HCT116 (cell line): ENCODE measurements around the gene OBSCN. TPM values are rescaled to one million over a fixed set of nuclear protein-coding genes. Genes with fewer than 3 reads are reported as not detected.

ENCODE experiments used
- ATAC-seq: fragments of 200-7000 bp; cut with Tn5 transposase; 2 replicates; pipeline ENCODE4 v1.9.1; 2020; ENCODE audit warnings: mild to moderate bottlenecking, moderate library complexity
- BruUV-seq: library from RNA; stranded (reverse); fragments of 400-500 nt; replicated peaks from 2 replicates; lab custom pipeline; 2021; lab: Mats Ljungman, UMichigan
- CTCF ChIA-PET: fragments of 300-600 bp; sonication (Branson Sonifier 250); formaldehyde crosslinking; loops from one replicate; lab custom pipeline; 2021; ENCODE audit warnings: antibody characterized with exemption; lab: Charles Lee
- POLR2A ChIA-PET: fragments of 300-600, 350-600 bp; sonication (Branson Sonifier 250); formaldehyde crosslinking; loops from one replicate; lab custom pipeline; 2021; ENCODE audit warnings: antibody characterized with exemption; lab: Charles Lee
- RAD21 ChIA-PET, 2 experiments: fragments of 300-600 bp; sonication (Branson Sonifier 250); formaldehyde crosslinking; loops; one replicate each; lab custom pipeline; 2023; ENCODE audit warnings: low total read pairs in 2 of 2; ENCODE audit not compliant: uncharacterized antibody in 2 of 2, unreplicated experiment in 2 of 2, low non-redundant PET in 1 of 2; lab: Charles Lee
- DNase-seq: peaks from one replicate; pipeline ENCODE4 v3.0.0-alpha.2; 2010; ENCODE audit warnings: low read depth, low spot score
- H2AFZ ChIP-seq: fragments of 200-600 bp; shearing (Covaris generic), sonication (generic); 2 replicates; pipeline ENCODE4 v1.6.1; 2017; ENCODE audit warnings: low read depth, mixed run types, mixed read lengths, antibody characterized with exemption, low read length; ENCODE audit not compliant: poor library complexity, severe bottlenecking
- H3K27ac ChIP-seq: 2 replicates; pipeline ENCODE4 v1.5.1; 2012; ENCODE audit warnings: low read depth, low read length
- H3K27me3 ChIP-seq: fragments of 200-600 bp; sonication (generic); 2 replicates; pipeline ENCODE4 v1.6.1; 2016; ENCODE audit warnings: mixed run types, low read length, mixed read lengths; ENCODE audit not compliant: insufficient read depth
- H3K36me3 ChIP-seq, 2 experiments: fragments of 200-500 bp in 1 of 2; fragments of 200-600 bp in 1 of 2; sonication (Bioruptor generic) in 1 of 2; sonication (generic) in 1 of 2; 2 replicates each; pipeline versions ENCODE4 v1.5.1 to v1.6.1; 2014 to 2016; ENCODE audit warnings: low read length in 2 of 2, inconsistent platforms in 1 of 2, mixed read lengths in 1 of 2, mixed run types in 1 of 2; ENCODE audit not compliant: insufficient read depth in 2 of 2, control insufficient read depth in 1 of 2
- H3K4me1 ChIP-seq, 2 experiments: fragments of 200-600 bp in 1 of 2; sonication (generic) in 1 of 2; 2 replicates each; pipeline versions ENCODE4 v1.5.1 to v1.6.1; 2012 to 2017; ENCODE audit warnings: low read length in 2 of 2, inconsistent platforms in 1 of 2, mild to moderate bottlenecking in 1 of 2, mixed read lengths in 1 of 2, mixed run types in 1 of 2, moderate library complexity in 1 of 2; ENCODE audit not compliant: insufficient read depth in 2 of 2, control insufficient read depth in 1 of 2
- H3K4me2 ChIP-seq: fragments of 200-600 bp; sonication (generic); 2 replicates; pipeline ENCODE4 v1.6.1; 2017; ENCODE audit warnings: mixed run types, low read length, mixed read lengths
- H3K4me3 ChIP-seq, 2 experiments: fragments of 200-600 bp in 1 of 2; sonication (generic) in 1 of 2; replicated peaks in 1 of 2; 2 replicates each; pipeline ENCODE4 v1.5.1; 2011 to 2016; ENCODE audit warnings: low read length in 2 of 2, control low read depth in 1 of 2, low read depth in 1 of 2, mild to moderate bottlenecking in 1 of 2, mixed read lengths in 1 of 2, mixed run types in 1 of 2
- H3K79me2 ChIP-seq: fragments of 200-600 bp; sonication (generic); 2 replicates; pipeline ENCODE4 v1.6.1; 2017; ENCODE audit warnings: mild to moderate bottlenecking, mixed run types, low read length, moderate library complexity, mixed read lengths; ENCODE audit not compliant: insufficient read depth
- H3K9ac ChIP-seq: fragments of 200-600 bp; sonication (generic); 2 replicates; pipeline ENCODE4 v1.6.1; 2016; ENCODE audit warnings: low read length, mixed read lengths
- H3K9me2 ChIP-seq: fragments of 200-600 bp; sonication (generic), shearing (Covaris generic); 2 replicates; pipeline ENCODE4 v1.6.1; 2017; ENCODE audit warnings: mixed run types, mild to moderate bottlenecking, moderate library complexity; ENCODE audit not compliant: insufficient read depth
- H3K9me3 ChIP-seq, 2 experiments: fragments of 200-500 bp in 1 of 2; fragments of 200-600 bp in 1 of 2; sonication (Bioruptor generic) in 1 of 2; sonication (generic) in 1 of 2; 2 replicates each; pipeline ENCODE4 v1.6.1; 2014 to 2017; ENCODE audit warnings: low read length in 2 of 2, mixed read lengths in 2 of 2, inconsistent platforms in 1 of 2, low read depth in 1 of 2, mild to moderate bottlenecking in 1 of 2, mixed run types in 1 of 2, moderate library complexity in 1 of 2; ENCODE audit not compliant: control insufficient read depth in 1 of 2, insufficient read depth in 1 of 2
- H4K20me1 ChIP-seq: fragments of 200-600 bp; sonication (generic), shearing (Covaris generic); 2 replicates; pipeline ENCODE4 v1.6.1; 2017; ENCODE audit warnings: mixed run types, mild to moderate bottlenecking, moderate library complexity; ENCODE audit not compliant: insufficient read depth
- ELF1 ChIP-seq: IDR thresholded peaks from 2 replicates; pipeline ENCODE4 v1.6.1; 2012; ENCODE audit warnings: low read depth, borderline replicate concordance
- EZH2phosphoT487 ChIP-seq: fragments of 200-600 bp; IDR thresholded peaks from 2 replicates; pipeline ENCODE4 v1.6.1; 2018; ENCODE audit warnings: antibody characterized with exemption, borderline replicate concordance
- FOSL1 ChIP-seq: IDR thresholded peaks from 2 replicates; pipeline ENCODE4 v1.6.1; 2012; ENCODE audit warnings: low read depth
- JUND ChIP-seq: IDR thresholded peaks from 2 replicates; pipeline ENCODE4 v1.6.1; 2012
- POLR2A ChIP-seq: IDR thresholded peaks from 2 replicates; pipeline ENCODE4 v1.7.0; 2011; ENCODE audit warnings: borderline replicate concordance; ENCODE audit not compliant: insufficient read depth, insufficient read length; ENCODE audit errors: extremely low read depth
- POLR2AphosphoS5 ChIP-seq: IDR thresholded peaks from 2 replicates; pipeline ENCODE4 v1.6.1; 2011; ENCODE audit warnings: mild to moderate bottlenecking, low read depth, low read length, moderate library complexity
- RAD21 ChIP-seq: IDR thresholded peaks from 2 replicates; pipeline ENCODE4 v1.6.1; 2012; ENCODE audit warnings: low read depth, mild to moderate bottlenecking
- SIN3A ChIP-seq: IDR thresholded peaks from 2 replicates; pipeline ENCODE4 v1.6.1; 2012; ENCODE audit warnings: low read depth
- SP1 ChIP-seq: IDR thresholded peaks from 2 replicates; pipeline ENCODE4 v1.6.1; 2012; ENCODE audit warnings: low read depth
- SRF ChIP-seq: IDR thresholded peaks from 2 replicates; pipeline ENCODE4 v1.6.1; 2012; ENCODE audit warnings: low read depth
- YY1 ChIP-seq: IDR thresholded peaks from 2 replicates; pipeline ENCODE4 v1.6.1; 2011; ENCODE audit warnings: low read length, low read depth, moderate library complexity, mild to moderate bottlenecking; ENCODE audit not compliant: insufficient replicate concordance; ENCODE audit errors: extremely low read depth
- intact Hi-C: fragments of 100-400 bp; cut with micrococcal nuclease; formaldehyde crosslinking; loops from 2 replicates; pipeline ENCODE4 v1.10.0; 2022
- total RNA-seq: library from RNA; stranded (reverse); gene quantifications from one replicate; pipeline ENCODE4 v1.2.1, GENCODE V29; 2021; ENCODE audit not compliant: unreplicated experiment
- TF ChIP-seq, protein P1 (sequence below): IDR thresholded peaks from 2 replicates; pipeline ENCODE4 v1.6.1; 2012
- TF ChIP-seq, protein P2 (sequence below): IDR thresholded peaks from 2 replicates; pipeline ENCODE4 v1.6.1; 2012
- TF ChIP-seq, protein P3 (sequence below): IDR thresholded peaks from 2 replicates; pipeline ENCODE4 v1.6.1; 2012; ENCODE audit warnings: low read depth

OBSCN gene
- total RNA-seq, 1 experiment from 2014 or later = 16.6 TPM

DNA sequence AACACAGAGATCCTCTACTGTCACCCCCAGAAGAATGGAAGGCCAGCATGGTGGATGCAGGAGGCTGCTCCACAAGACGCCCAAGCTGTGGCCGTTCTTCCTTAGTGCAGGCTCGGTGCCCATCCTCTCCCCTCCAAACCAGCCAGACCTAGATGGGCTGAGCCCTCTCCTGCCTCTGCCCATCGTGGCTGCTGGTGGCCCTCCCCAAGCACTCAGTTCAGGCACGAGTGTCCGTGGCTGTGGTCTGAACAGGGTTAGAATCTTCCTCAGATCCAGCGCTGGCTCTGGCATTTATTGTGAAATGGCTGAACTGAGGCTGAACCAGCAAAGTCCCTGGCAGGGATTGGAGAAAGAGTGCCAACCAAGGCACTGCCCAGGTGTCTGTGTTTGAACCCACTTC, 139.3 kb downstream of the OBSCN start:
- ChIA-PET POLR2A (no interaction called here), CTCF (no interaction called here), RAD21 (no interaction called here)
- ATAC-seq (no peak), DNase-seq (no peak)
- Histone ChIP-seq H3K4me1 (peaks cover 0 to 10% of the 10 kb centered on the region in 2 experiments; a peak in 1 of 4 replicates), H4K20me1 (no peaks in the 10 kb centered on the region), H3K4me3 (no peak overlapping the region), H3K9me3 (peaks cover 0 to 7% of the 10 kb centered on the region in 2 experiments; a peak in 1 of 4 replicates)
- TF ChIP-seq POLR2A (no peak), YY1 (no peak), SIN3A (no peak), RAD21 (no peak), POLR2AphosphoS5 (no peak), SP1 (no peak), ELF1 (no peak), JUND (no peak), EZH2phosphoT487 (no peak), SRF (no peak), FOSL1 (no peak)
- TF ChIP-seq, protein P1, sequence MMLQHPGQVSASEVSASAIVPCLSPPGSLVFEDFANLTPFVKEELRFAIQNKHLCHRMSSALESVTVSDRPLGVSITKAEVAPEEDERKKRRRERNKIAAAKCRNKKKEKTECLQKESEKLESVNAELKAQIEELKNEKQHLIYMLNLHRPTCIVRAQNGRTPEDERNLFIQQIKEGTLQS = no peak
- TF ChIP-seq, protein P2, sequence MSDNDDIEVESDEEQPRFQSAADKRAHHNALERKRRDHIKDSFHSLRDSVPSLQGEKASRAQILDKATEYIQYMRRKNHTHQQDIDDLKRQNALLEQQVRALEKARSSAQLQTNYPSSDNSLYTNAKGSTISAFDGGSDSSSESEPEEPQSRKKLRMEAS = no peak
- TF ChIP-seq, protein P3, sequence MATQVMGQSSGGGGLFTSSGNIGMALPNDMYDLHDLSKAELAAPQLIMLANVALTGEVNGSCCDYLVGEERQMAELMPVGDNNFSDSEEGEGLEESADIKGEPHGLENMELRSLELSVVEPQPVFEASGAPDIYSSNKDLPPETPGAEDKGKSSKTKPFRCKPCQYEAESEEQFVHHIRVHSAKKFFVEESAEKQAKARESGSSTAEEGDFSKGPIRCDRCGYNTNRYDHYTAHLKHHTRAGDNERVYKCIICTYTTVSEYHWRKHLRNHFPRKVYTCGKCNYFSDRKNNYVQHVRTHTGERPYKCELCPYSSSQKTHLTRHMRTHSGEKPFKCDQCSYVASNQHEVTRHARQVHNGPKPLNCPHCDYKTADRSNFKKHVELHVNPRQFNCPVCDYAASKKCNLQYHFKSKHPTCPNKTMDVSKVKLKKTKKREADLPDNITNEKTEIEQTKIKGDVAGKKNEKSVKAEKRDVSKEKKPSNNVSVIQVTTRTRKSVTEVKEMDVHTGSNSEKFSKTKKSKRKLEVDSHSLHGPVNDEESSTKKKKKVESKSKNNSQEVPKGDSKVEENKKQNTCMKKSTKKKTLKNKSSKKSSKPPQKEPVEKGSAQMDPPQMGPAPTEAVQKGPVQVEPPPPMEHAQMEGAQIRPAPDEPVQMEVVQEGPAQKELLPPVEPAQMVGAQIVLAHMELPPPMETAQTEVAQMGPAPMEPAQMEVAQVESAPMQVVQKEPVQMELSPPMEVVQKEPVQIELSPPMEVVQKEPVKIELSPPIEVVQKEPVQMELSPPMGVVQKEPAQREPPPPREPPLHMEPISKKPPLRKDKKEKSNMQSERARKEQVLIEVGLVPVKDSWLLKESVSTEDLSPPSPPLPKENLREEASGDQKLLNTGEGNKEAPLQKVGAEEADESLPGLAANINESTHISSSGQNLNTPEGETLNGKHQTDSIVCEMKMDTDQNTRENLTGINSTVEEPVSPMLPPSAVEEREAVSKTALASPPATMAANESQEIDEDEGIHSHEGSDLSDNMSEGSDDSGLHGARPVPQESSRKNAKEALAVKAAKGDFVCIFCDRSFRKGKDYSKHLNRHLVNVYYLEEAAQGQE = no peak
- TF ChIP-seq, all 23 proteins: peak for 0
- intact Hi-C loops = no loop called here
- H2AFZ ChIP-seq = no peak overlapping the region
- H3K9ac ChIP-seq = no peak overlapping the region
- no TSS peak for BruUV-seq
- H3K79me2 ChIP-seq = no peaks in the 10 kb centered on the region
- no peaks in the 10 kb centered on the region for H3K9me2 ChIP-seq
- H3K27me3 ChIP-seq = no peaks in the 10 kb centered on the region
- no peak overlapping the region for H3K4me2 ChIP-seq
- no peak overlapping the region for H3K27ac ChIP-seq
- no peaks in the 10 kb centered on the region for H3K36me3 ChIP-seq
